Prostate gland (tissue), 2 donors: ENCODE measurements around the gene ARL2BP.

Experiments used
- POLR2A ChIP-seq: fragments of 450-650 bp; IDR thresholded peaks from one replicate; pipeline ENCODE4 v1.6.1; 2016; ENCODE audit warnings: antibody characterized with exemption, mild to moderate bottlenecking
- TF ChIP-seq, protein P1 (sequence below), 4 experiments: fragments of 200-600 bp in 2 of 4; fragments of 450-650 bp in 2 of 4; sonication (generic) in 2 of 4; IDR thresholded peaks; 1 replicate in 3 of 4; 2 replicates in 1 of 4; pipeline ENCODE4 v1.5.1; 2016 to 2019; ENCODE audit warnings: antibody characterized with exemption in 4 of 4, mild to moderate bottlenecking in 2 of 4, moderate library complexity in 2 of 4

DNA sequence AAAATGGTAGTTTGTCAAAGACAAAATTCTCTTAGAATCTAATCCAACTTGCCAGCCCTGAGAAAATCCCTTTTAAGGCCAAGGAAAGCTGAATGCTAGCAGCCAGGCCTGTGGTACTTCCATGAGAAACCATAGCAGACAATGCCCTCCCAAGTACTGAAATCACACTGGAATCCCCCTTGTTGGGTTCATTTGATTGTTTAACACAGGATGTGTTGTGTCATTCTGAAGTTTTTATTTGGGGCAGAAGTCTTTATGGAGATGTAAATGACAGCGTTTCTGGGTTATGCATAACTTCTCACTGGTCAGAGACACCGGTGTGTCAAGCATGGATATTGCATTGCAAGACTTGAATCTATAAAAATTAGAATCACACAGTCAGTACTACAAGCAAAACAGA is 6.0 kb upstream of the ARL2BP start:
- TF ChIP-seq, protein P1, sequence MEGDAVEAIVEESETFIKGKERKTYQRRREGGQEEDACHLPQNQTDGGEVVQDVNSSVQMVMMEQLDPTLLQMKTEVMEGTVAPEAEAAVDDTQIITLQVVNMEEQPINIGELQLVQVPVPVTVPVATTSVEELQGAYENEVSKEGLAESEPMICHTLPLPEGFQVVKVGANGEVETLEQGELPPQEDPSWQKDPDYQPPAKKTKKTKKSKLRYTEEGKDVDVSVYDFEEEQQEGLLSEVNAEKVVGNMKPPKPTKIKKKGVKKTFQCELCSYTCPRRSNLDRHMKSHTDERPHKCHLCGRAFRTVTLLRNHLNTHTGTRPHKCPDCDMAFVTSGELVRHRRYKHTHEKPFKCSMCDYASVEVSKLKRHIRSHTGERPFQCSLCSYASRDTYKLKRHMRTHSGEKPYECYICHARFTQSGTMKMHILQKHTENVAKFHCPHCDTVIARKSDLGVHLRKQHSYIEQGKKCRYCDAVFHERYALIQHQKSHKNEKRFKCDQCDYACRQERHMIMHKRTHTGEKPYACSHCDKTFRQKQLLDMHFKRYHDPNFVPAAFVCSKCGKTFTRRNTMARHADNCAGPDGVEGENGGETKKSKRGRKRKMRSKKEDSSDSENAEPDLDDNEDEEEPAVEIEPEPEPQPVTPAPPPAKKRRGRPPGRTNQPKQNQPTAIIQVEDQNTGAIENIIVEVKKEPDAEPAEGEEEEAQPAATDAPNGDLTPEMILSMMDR (IDR thresholded peaks at IDR 0.05), result no peak
- no peak for TF ChIP-seq POLR2A
